HepG2 (cell line): ENCODE measurements around the gene ERVH48-1. TPM values are rescaled to one million over a fixed set of nuclear protein-coding genes. Genes with fewer than 3 reads are reported as not detected.

Experiments used
- AKNA ChIP-seq: sonication (generic); formaldehyde crosslinking; IDR thresholded peaks from 2 replicates; pipeline ENCODE4 v1.4.0; 2020; ENCODE audit warnings: missing genetic modification reagents, borderline replicate concordance
- ARNT2 ChIP-seq: sonication (generic); formaldehyde crosslinking; IDR thresholded peaks from 2 replicates; pipeline ENCODE4 v1.8.0; 2022; ENCODE audit warnings: mild to moderate bottlenecking, low read depth, missing genetic modification reagents, moderate library complexity
- CCAR2 ChIP-seq: fragments of 200-400 bp; formaldehyde crosslinking; optimal IDR thresholded peaks from 2 replicates; pipeline ENCODE3; 2018; ENCODE audit warnings: low read depth, mild to moderate bottlenecking, low read length, moderate library complexity
- CCDC6 ChIP-seq: sonication (generic); formaldehyde crosslinking; IDR thresholded peaks from 2 replicates; pipeline ENCODE4 v1.8.1; 2022; ENCODE audit warnings: mild to moderate bottlenecking, missing genetic modification reagents, moderate library complexity
- CEBPG ChIP-seq: IDR thresholded peaks from 2 replicates; pipeline ENCODE4 v1.6.1; 2016
- FOXA3 ChIP-seq: IDR thresholded peaks from 2 replicates; pipeline ENCODE4 v1.6.1; 2016; ENCODE audit warnings: missing genetic modification reagents, missing compliant biosample characterization
- JUND ChIP-seq: sonication (generic); formaldehyde crosslinking; IDR thresholded peaks from 2 replicates; pipeline ENCODE4 v1.8.0; 2022; ENCODE audit warnings: mild to moderate bottlenecking, missing genetic modification reagents
- KLF13 ChIP-seq: sonication (generic); formaldehyde crosslinking; IDR thresholded peaks from 2 replicates; pipeline ENCODE4 v1.4.0; 2020; ENCODE audit warnings: mild to moderate bottlenecking, missing genetic modification reagents
- MAFK ChIP-seq, 2 experiments: IDR thresholded peaks in 1 of 2; conservative IDR thresholded peaks in 1 of 2; 2 replicates each; pipeline ENCODE4 v1.6.1; 2011; ENCODE audit warnings: improper control_type of control experiment in 2 of 2, low read length in 2 of 2
- NCOR1 ChIP-seq: fragments of 200-600 bp; sonication (generic); IDR thresholded peaks from 2 replicates; pipeline ENCODE4 v1.7.0; 2017; ENCODE audit warnings: antibody characterized with exemption, low read length, borderline replicate concordance
- NFE2L1 ChIP-seq: sonication (generic); formaldehyde crosslinking; IDR thresholded peaks from 2 replicates; pipeline ENCODE4 v1.4.0; 2020; ENCODE audit warnings: missing genetic modification reagents, mild to moderate bottlenecking, borderline replicate concordance
- POLR2AphosphoS5 ChIP-seq: IDR thresholded peaks from 2 replicates; pipeline ENCODE4 v1.6.1; 2012; ENCODE audit warnings: low read depth, low read length
- RORA ChIP-seq: sonication (generic); formaldehyde crosslinking; IDR thresholded peaks from 2 replicates; pipeline ENCODE4 v1.5.0; 2020; ENCODE audit warnings: mild to moderate bottlenecking, missing genetic modification reagents, moderate library complexity
- SAP130 ChIP-seq: IDR thresholded peaks from 2 replicates; pipeline ENCODE4 v1.6.1; 2016; ENCODE audit warnings: low read depth
- ZBTB25 ChIP-seq: IDR thresholded peaks from 2 replicates; pipeline ENCODE4 v1.6.1; 2018; ENCODE audit warnings: missing genetic modification reagents
- ZBTB37 ChIP-seq: sonication (generic); formaldehyde crosslinking; IDR thresholded peaks from 2 replicates; pipeline ENCODE4 v1.4.0; 2020; ENCODE audit warnings: mild to moderate bottlenecking, missing genetic modification reagents
- ZEB1 ChIP-seq: IDR thresholded peaks from 2 replicates; pipeline ENCODE4 v1.6.1; 2012; ENCODE audit warnings: mild to moderate bottlenecking, low read depth, inconsistent platforms; ENCODE audit not compliant: insufficient replicate concordance
- ZMYM3 ChIP-seq: sonication (generic); formaldehyde crosslinking; IDR thresholded peaks from 2 replicates; pipeline ENCODE4 v1.5.1; 2020; ENCODE audit warnings: mild to moderate bottlenecking, missing genetic modification reagents
- ZNF180 ChIP-seq: sonication (generic); formaldehyde crosslinking; IDR thresholded peaks from 2 replicates; pipeline ENCODE4 v1.4.0; 2020; ENCODE audit warnings: low read depth, missing genetic modification reagents, borderline replicate concordance
- ZNF264 ChIP-seq: sonication (generic); formaldehyde crosslinking; IDR thresholded peaks from 2 replicates; pipeline ENCODE4 v1.4.0; 2020; ENCODE audit warnings: missing genetic modification reagents
- ZNF331 ChIP-seq: sonication (generic); formaldehyde crosslinking; IDR thresholded peaks from 2 replicates; pipeline ENCODE4 v1.4.0; 2020; ENCODE audit warnings: missing genetic modification reagents
- ZNF430 ChIP-seq: sonication (generic); formaldehyde crosslinking; IDR thresholded peaks from 2 replicates; pipeline ENCODE4 v1.9.0; 2021; ENCODE audit warnings: mild to moderate bottlenecking, missing genetic modification reagents
- ZSCAN9 ChIP-seq: IDR thresholded peaks from 2 replicates; pipeline ENCODE4 v1.6.1; 2016; ENCODE audit warnings: borderline replicate concordance
- polyA plus RNA-seq, 8 experiments: library from polyadenylated mRNA; depleted of rRNA in 3 of 8; stranded (reverse) in 7 of 8; unstranded in 1 of 8; fragments of >200 nt; fragmentation: Illumina TruSeq in 4 of 8; extraction: Trizol in 4 of 8; gene quantifications; 2 replicates each; pipeline versions ENCODE4 v1.2.1 to v1.2.3, GENCODE V29; 2011 to 2016; ENCODE audit warnings: low read depth in 4 of 8, missing spikeins in 1 of 8, mixed read lengths in 1 of 8; ENCODE audit not compliant: insufficient read depth in 1 of 8
- total RNA-seq, 5 experiments: library from RNA; depleted of rRNA; stranded (reverse); fragments of >200 nt; fragmentation: Illumina TruSeq; extraction: Trizol; gene quantifications; 2 replicates each; pipeline ENCODE4 v1.2.3, GENCODE V29; 2016; ENCODE audit warnings: low read depth in 1 of 5

The ERVH48-1 gene
- total and polyA plus RNA-seq, 2 of the 13 experiments (the other 11 are each of a cell fraction or from before 2014, with no cell fraction given), result 1.8 TPM; not detected in 1

GRCh38 chr21:42878993-42879787, 46.2 kb downstream of the ERVH48-1 start, which contains the start of gene WDR4 (continued):
- TF ChIP-seq ZBTB37 (CRISPR knock-in tag), result no peak
- 0 out of 2 replicates have a peak, but pooled peaks have one; percentile 35 for TF ChIP-seq ZBTB25
- TF ChIP-seq ZSCAN9, result no peak; the same call in none of the 2 replicates
- TF ChIP-seq ZNF430 (CRISPR knock-in tag), result no peak
- TF ChIP-seq ARNT2 (CRISPR knock-in tag), result peak; percentile 75
- TF ChIP-seq AKNA (CRISPR knock-in tag), result 0 out of 2 replicates have a peak, but pooled peaks have one; percentile 60
- no peak for TF ChIP-seq RORA (CRISPR knock-in tag)
- no peak for TF ChIP-seq MAFK (conservative IDR thresholded peaks at IDR 0.05 in 1 of 2, IDR thresholded peaks at IDR 0.05 in 1 of 2; ENCODE audit: low read length in 2 of 2)
- peak; percentile 28; the same call in 1 of the 2 replicates for TF ChIP-seq FOXA3 (CRISPR knock-in tag)
- TF ChIP-seq CCDC6 (CRISPR knock-in tag), result peak; percentile 88; the same call in 1 of the 2 replicates
- TF ChIP-seq NFE2L1 (CRISPR knock-in tag), result no peak
- TF ChIP-seq CEBPG (CRISPR knock-in tag), result no peak
- TF ChIP-seq ZMYM3 (CRISPR knock-in tag), result no peak
- TF ChIP-seq ZEB1, result peak; percentile 21
- peak; percentile 99 for TF ChIP-seq SAP130 (CRISPR knock-in tag)
- peak; percentile 65; the same call in 1 of the 2 replicates for TF ChIP-seq ZNF264 (CRISPR knock-in tag)
- no peak for TF ChIP-seq CCAR2
- peak; percentile 53; the same call in 1 of the 2 replicates for TF ChIP-seq ZNF331
- TF ChIP-seq POLR2AphosphoS5, result peak; percentile 99
- 0 out of 2 replicates have a peak, but pooled peaks have one; percentile 15 for TF ChIP-seq ZNF180
- TF ChIP-seq KLF13 (CRISPR knock-in tag), result 0 out of 2 replicates have a peak, but pooled peaks have one; percentile 80
- TF ChIP-seq NCOR1, result no peak; the same call in 1 of the 2 replicates
- TF ChIP-seq JUND (CRISPR knock-in tag), result peak; percentile 60; the same call in 1 of the 2 replicates
